Tibial nerve (tissue), 4 donors: ENCODE data around the gene DUSP7.

Source experiments
- EP300 ChIP-seq, 2 donors: sonication (generic); formaldehyde crosslinking; IDR thresholded peaks; one replicate each; pipeline ENCODE4 v1.6.1; 2017; ENCODE audit warnings: antibody characterized with exemption in 2 of 2, mild to moderate bottlenecking in 1 of 2
- POLR2A ChIP-seq, 2 donors: fragments of 450-650 bp; IDR thresholded peaks; one replicate each; pipeline ENCODE4 v1.6.1; 2017; ENCODE audit warnings: antibody characterized with exemption in 2 of 2, mild to moderate bottlenecking in 2 of 2, moderate library complexity in 2 of 2
- TF ChIP-seq, protein P1 (sequence below), 5 experiments: fragments of 200-600 bp in 3 of 5; fragments of 450-650 bp in 2 of 5; sonication (generic) in 3 of 5; IDR thresholded peaks; one replicate each; pipeline ENCODE4 v1.5.1; 2016 to 2019; ENCODE audit warnings: antibody characterized with exemption in 5 of 5, mild to moderate bottlenecking in 3 of 5, moderate library complexity in 2 of 5

DNA sequence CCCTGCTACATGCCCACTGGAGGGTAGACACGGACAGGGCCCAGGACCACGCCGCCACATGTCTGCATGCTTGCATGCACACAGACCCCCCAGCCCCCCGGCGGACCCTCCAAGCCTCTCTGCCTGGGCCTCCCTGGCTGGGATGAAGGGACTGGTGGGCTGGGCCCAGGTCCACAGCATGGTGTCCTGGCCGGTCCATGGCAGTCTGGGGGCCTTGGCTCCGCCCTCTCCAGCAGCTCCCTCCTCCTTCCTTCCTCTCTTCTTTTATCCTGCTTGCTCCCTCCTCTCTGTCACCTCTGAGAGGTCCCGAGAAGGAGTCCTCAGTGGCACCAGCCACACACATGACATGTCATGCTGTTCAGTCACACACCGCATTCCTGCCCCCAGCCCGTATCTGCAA lies 24.5 kb downstream of the DUSP7 start:
- TF ChIP-seq, protein P1, sequence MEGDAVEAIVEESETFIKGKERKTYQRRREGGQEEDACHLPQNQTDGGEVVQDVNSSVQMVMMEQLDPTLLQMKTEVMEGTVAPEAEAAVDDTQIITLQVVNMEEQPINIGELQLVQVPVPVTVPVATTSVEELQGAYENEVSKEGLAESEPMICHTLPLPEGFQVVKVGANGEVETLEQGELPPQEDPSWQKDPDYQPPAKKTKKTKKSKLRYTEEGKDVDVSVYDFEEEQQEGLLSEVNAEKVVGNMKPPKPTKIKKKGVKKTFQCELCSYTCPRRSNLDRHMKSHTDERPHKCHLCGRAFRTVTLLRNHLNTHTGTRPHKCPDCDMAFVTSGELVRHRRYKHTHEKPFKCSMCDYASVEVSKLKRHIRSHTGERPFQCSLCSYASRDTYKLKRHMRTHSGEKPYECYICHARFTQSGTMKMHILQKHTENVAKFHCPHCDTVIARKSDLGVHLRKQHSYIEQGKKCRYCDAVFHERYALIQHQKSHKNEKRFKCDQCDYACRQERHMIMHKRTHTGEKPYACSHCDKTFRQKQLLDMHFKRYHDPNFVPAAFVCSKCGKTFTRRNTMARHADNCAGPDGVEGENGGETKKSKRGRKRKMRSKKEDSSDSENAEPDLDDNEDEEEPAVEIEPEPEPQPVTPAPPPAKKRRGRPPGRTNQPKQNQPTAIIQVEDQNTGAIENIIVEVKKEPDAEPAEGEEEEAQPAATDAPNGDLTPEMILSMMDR (IDR thresholded peaks at IDR 0.05), result no peak
- TF ChIP-seq POLR2A (IDR thresholded peaks at IDR 0.05), result no peak
- no peak for TF ChIP-seq EP300 (IDR thresholded peaks at IDR 0.05)
